ENCODE results near the gene TENM3.

Gene TENM3

GRCh38 chr4:182325848-182326255 lies 82.7 kb downstream of the TENM3 start:
- Mint-ChIP-seq H3K27ac (no peak overlapping the region), H3K4me3 (no peak overlapping the region), H3K27me3 (no peaks in the 10 kb centered on the region), H3K36me3 (ENCODE audit: low read depth) (no peaks in the 10 kb centered on the region), H3K9me3 (peaks cover 41% of the 10 kb centered on the region), H3K4me1 (ENCODE audit: low read depth) (no peaks in the 10 kb centered on the region)
- intact Hi-C loops (cut with micrococcal nuclease), result no loop called here

GRCh38 chr4:182328505-182328904 lies 85.3 kb downstream of the TENM3 start:
- Mint-ChIP-seq H3K9me3 (peaks cover 27% of the 10 kb centered on the region), H3K4me3 (no peak overlapping the region), H3K4me1 (ENCODE audit: low read depth) (no peaks in the 10 kb centered on the region), H3K27ac (no peak overlapping the region), H3K36me3 (ENCODE audit: low read depth) (no peaks in the 10 kb centered on the region), H3K27me3 (no peaks in the 10 kb centered on the region)
- intact Hi-C loops (cut with micrococcal nuclease), result no loop called here

- Mint-ChIP-seq H3K9me3 (no peaks in the 10 kb centered on the region), H3K27ac (no peak overlapping the region), H3K4me1 (ENCODE audit: low read depth) (no peaks in the 10 kb centered on the region), H3K4me3 (no peak overlapping the region), H3K36me3 (ENCODE audit: low read depth) (no peaks in the 10 kb centered on the region), H3K27me3 (no peaks in the 10 kb centered on the region)
- intact Hi-C loops (cut with micrococcal nuclease), result no loop called here
Measured at GRCh38 chr4:182337366-182337765, 94.2 kb downstream of the TENM3 start.

GRCh38 chr4:182338063-182338462 lies 94.9 kb downstream of the TENM3 start:
- no peaks in the 10 kb centered on the region for H3K36me3 Mint-ChIP-seq (ENCODE audit: low read depth)
- intact Hi-C loops (cut with micrococcal nuclease), result no loop called here
- no peak overlapping the region for H3K27ac Mint-ChIP-seq
- no peaks in the 10 kb centered on the region for H3K4me1 Mint-ChIP-seq (ENCODE audit: low read depth)
- H3K9me3 Mint-ChIP-seq, result no peaks in the 10 kb centered on the region
- H3K4me3 Mint-ChIP-seq, result no peak overlapping the region
- H3K27me3 Mint-ChIP-seq, result no peaks in the 10 kb centered on the region

GRCh38 chr4:182338746-182339145 lies 95.5 kb downstream of the TENM3 start:
- intact Hi-C loops (cut with micrococcal nuclease), result no loop called here

GRCh38 chr4:182339221-182339641 lies 96.0 kb downstream of the TENM3 start:
- Mint-ChIP-seq H3K36me3 (ENCODE audit: low read depth) (no peaks in the 10 kb centered on the region), H3K4me3 (no peak overlapping the region), H3K27ac (no peak overlapping the region), H3K27me3 (no peaks in the 10 kb centered on the region), H3K4me1 (ENCODE audit: low read depth) (no peaks in the 10 kb centered on the region), H3K9me3 (no peaks in the 10 kb centered on the region)
- intact Hi-C loops (cut with micrococcal nuclease), result no loop called here

More at GRCh38 chr4:182338746-182339145, 95.5 kb downstream of the TENM3 start:
- no peak overlapping the region for H3K4me3 Mint-ChIP-seq
- H3K9me3 Mint-ChIP-seq, result no peaks in the 10 kb centered on the region
- no peaks in the 10 kb centered on the region for H3K27me3 Mint-ChIP-seq
- H3K27ac Mint-ChIP-seq, result no peak overlapping the region
- no peaks in the 10 kb centered on the region for H3K36me3 Mint-ChIP-seq (ENCODE audit: low read depth)
- H3K4me1 Mint-ChIP-seq (ENCODE audit: low read depth), result no peaks in the 10 kb centered on the region

- Mint-ChIP-seq H3K36me3 (ENCODE audit: low read depth) (no peaks in the 10 kb centered on the region), H3K27me3 (no peaks in the 10 kb centered on the region), H3K27ac (no peak overlapping the region), H3K4me1 (ENCODE audit: low read depth) (no peaks in the 10 kb centered on the region), H3K4me3 (no peak overlapping the region), H3K9me3 (no peaks in the 10 kb centered on the region)
- intact Hi-C loops (cut with micrococcal nuclease), result no loop called here
Measured at GRCh38 chr4:182343453-182343852, 100.3 kb downstream of the TENM3 start.

- no peaks in the 10 kb centered on the region for H3K9me3 Mint-ChIP-seq
- no peak overlapping the region for H3K27ac Mint-ChIP-seq
- H3K27me3 Mint-ChIP-seq, result no peaks in the 10 kb centered on the region
- no peaks in the 10 kb centered on the region for H3K36me3 Mint-ChIP-seq (ENCODE audit: low read depth)
- intact Hi-C loops (cut with micrococcal nuclease), result no loop called here
- no peak overlapping the region for H3K4me3 Mint-ChIP-seq
- H3K4me1 Mint-ChIP-seq (ENCODE audit: low read depth), result no peaks in the 10 kb centered on the region
Measured at GRCh38 chr4:182344968-182345367, 101.8 kb downstream of the TENM3 start.

- intact Hi-C loops (cut with micrococcal nuclease), result no loop called here
- Mint-ChIP-seq H3K36me3 (ENCODE audit: low read depth) (no peaks in the 10 kb centered on the region), H3K4me1 (ENCODE audit: low read depth) (no peaks in the 10 kb centered on the region), H3K4me3 (no peak overlapping the region), H3K27ac (no peak overlapping the region), H3K27me3 (no peaks in the 10 kb centered on the region), H3K9me3 (no peaks in the 10 kb centered on the region)
Measured at GRCh38 chr4:182346250-182346649, 103.0 kb downstream of the TENM3 start.

- Mint-ChIP-seq H3K36me3 (ENCODE audit: low read depth) (no peaks in the 10 kb centered on the region), H3K9me3 (no peaks in the 10 kb centered on the region)
Measured at GRCh38 chr4:182346675-182347375, 103.6 kb downstream of the TENM3 start.

GRCh38 chr4:182348779-182349326 lies 105.7 kb downstream of the TENM3 start:
- H3K27ac Mint-ChIP-seq, result no peak overlapping the region
- intact Hi-C loops (cut with micrococcal nuclease), result no loop called here
- H3K27me3 Mint-ChIP-seq, result no peaks in the 10 kb centered on the region
- H3K4me3 Mint-ChIP-seq, result no peak overlapping the region
- no peaks in the 10 kb centered on the region for H3K36me3 Mint-ChIP-seq (ENCODE audit: low read depth)
- H3K4me1 Mint-ChIP-seq (ENCODE audit: low read depth), result no peaks in the 10 kb centered on the region
- no peaks in the 10 kb centered on the region for H3K9me3 Mint-ChIP-seq

More at GRCh38 chr4:182346675-182347375, 103.6 kb downstream of the TENM3 start:
- no peak overlapping the region for H3K4me3 Mint-ChIP-seq
- intact Hi-C loops (cut with micrococcal nuclease), result no loop called here
- H3K27ac Mint-ChIP-seq, result no peak overlapping the region
- no peaks in the 10 kb centered on the region for H3K27me3 Mint-ChIP-seq
- no peaks in the 10 kb centered on the region for H3K4me1 Mint-ChIP-seq (ENCODE audit: low read depth)

GRCh38 chr4:182350041-182350440 lies 106.8 kb downstream of the TENM3 start:
- no peaks in the 10 kb centered on the region for H3K36me3 Mint-ChIP-seq (ENCODE audit: low read depth)
- H3K4me3 Mint-ChIP-seq, result no peak overlapping the region
- no peaks in the 10 kb centered on the region for H3K27me3 Mint-ChIP-seq
- H3K27ac Mint-ChIP-seq, result no peak overlapping the region
- no peaks in the 10 kb centered on the region for H3K9me3 Mint-ChIP-seq
- intact Hi-C loops (cut with micrococcal nuclease), result no loop called here
- H3K4me1 Mint-ChIP-seq (ENCODE audit: low read depth), result no peaks in the 10 kb centered on the region

GRCh38 chr4:182351485-182351884 lies 108.3 kb downstream of the TENM3 start:
- no peak overlapping the region for H3K4me3 Mint-ChIP-seq
- no peaks in the 10 kb centered on the region for H3K36me3 Mint-ChIP-seq (ENCODE audit: low read depth)
- no peak overlapping the region for H3K27ac Mint-ChIP-seq
- no peaks in the 10 kb centered on the region for H3K4me1 Mint-ChIP-seq (ENCODE audit: low read depth)
- intact Hi-C loops (cut with micrococcal nuclease), result no loop called here
- H3K9me3 Mint-ChIP-seq, result no peaks in the 10 kb centered on the region
- H3K27me3 Mint-ChIP-seq, result no peaks in the 10 kb centered on the region

GRCh38 chr4:182354106-182354505 lies 110.9 kb downstream of the TENM3 start:
- H3K27ac Mint-ChIP-seq, result no peak overlapping the region
- no peaks in the 10 kb centered on the region for H3K27me3 Mint-ChIP-seq
- H3K4me1 Mint-ChIP-seq (ENCODE audit: low read depth), result no peaks in the 10 kb centered on the region
- H3K9me3 Mint-ChIP-seq, result no peaks in the 10 kb centered on the region
- H3K36me3 Mint-ChIP-seq (ENCODE audit: low read depth), result no peaks in the 10 kb centered on the region
- H3K4me3 Mint-ChIP-seq, result no peak overlapping the region
- intact Hi-C loops (cut with micrococcal nuclease), result no loop called here

- peaks cover 7% of the 10 kb centered on the region for H3K9me3 Mint-ChIP-seq
- H3K36me3 Mint-ChIP-seq (ENCODE audit: low read depth), result no peaks in the 10 kb centered on the region
- no peak overlapping the region for H3K27ac Mint-ChIP-seq
- H3K4me1 Mint-ChIP-seq (ENCODE audit: low read depth), result no peaks in the 10 kb centered on the region
- intact Hi-C loops (cut with micrococcal nuclease), result no loop called here
- H3K4me3 Mint-ChIP-seq, result no peak overlapping the region
- no peaks in the 10 kb centered on the region for H3K27me3 Mint-ChIP-seq
Measured at GRCh38 chr4:182354867-182355266, 111.7 kb downstream of the TENM3 start.
